Measurements from ENCODE around the gene ATP2C2. TPM values are rescaled to one million over a fixed set of nuclear protein-coding genes. Genes with fewer than 3 reads are reported as not detected.

ATP2C2 gene
- total and polyA plus RNA-seq, 9 of the 15 experiments (the other 6 are each of a cell fraction or from before 2014, with no cell fraction given) = 0.75 TPM; not detected in 8

DNA sequence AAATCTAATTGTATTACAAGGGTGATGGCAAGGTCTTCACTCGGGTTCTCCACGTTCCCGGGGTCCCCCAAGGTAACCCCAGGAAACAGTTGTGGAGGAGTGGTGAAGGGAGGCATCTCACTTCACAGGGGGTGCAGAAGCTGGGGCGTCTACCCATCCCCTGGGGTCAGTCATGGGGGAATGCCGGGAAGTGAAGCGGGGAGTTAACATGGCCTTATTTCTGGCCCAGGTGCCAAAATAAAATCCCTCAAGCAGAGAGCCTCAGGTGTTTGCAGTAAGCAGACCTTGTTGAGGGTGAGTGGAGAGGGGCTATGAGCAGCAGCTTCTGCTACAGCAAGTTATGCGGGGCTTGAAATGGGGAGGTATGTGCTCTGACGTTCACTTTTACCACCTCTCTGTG lies 9.0 kb upstream of the ATP2C2 start:
- CTCF ChIA-PET (ENCODE audit: low intra/inter-chr PET ratio) = interaction anchor here (0.5 kb wide), 1 partner anchor 504 kb away, joined by 3 read pairs; no protein-coding TSS in a partner anchor
- Histone ChIP-seq H4K20me1 (replicated peaks; ENCODE audit: control insufficient read depth, insufficient read depth, low read length) (peaks cover 7% of the 10 kb centered on the region; the same call in 1 of the 2 replicates), H3K9ac (ENCODE audit: insufficient read depth in 1 of 2, low read depth in 2 of 2, low read length in 2 of 2) (no peak overlapping the region), H3K4me2 (ENCODE audit: insufficient read depth, low read length) (no peak overlapping the region), H3K27ac (ENCODE audit: extremely low read depth, low read depth, low read length) (no peak overlapping the region), H3K9me1 (ENCODE audit: control insufficient read depth, insufficient read depth, low read length) (no peaks in the 10 kb centered on the region), H2AFZ (ENCODE audit: low read depth, low read length) (no peak overlapping the region), H3K9me3 (replicated peaks; ENCODE audit: control insufficient read depth, insufficient read depth, low read depth, low read length) (no peaks in the 10 kb centered on the region), H3K36me3 (ENCODE audit: control insufficient read depth, insufficient read depth, low read length) (no peaks in the 10 kb centered on the region), H3K4me3 (no peak overlapping the region), H3K4me1 (replicated peaks in 1 of 2; ENCODE audit: control insufficient read depth in 2 of 2, insufficient read depth in 2 of 2, low read length in 2 of 2) (no peaks in the 10 kb centered on the region), H3K27me3 (ENCODE audit: control insufficient read depth in 2 of 2, insufficient read depth in 2 of 2, low read length in 2 of 2) (peaks cover 53 to 77% of the 10 kb centered on the region in 2 experiments), H3K79me2 (ENCODE audit: control insufficient read depth, insufficient read depth, low read length) (no peaks in the 10 kb centered on the region)
- in situ Hi-C loops (cut with MboI) (no loop called here), intact Hi-C loops (cut with micrococcal nuclease) (no loop called here)
- POLR2A ChIA-PET = no interaction called here
- DNase-seq (ENCODE audit: extremely low read depth in 1 of 4, low spot score in 3 of 4) (no peak), FAIRE-seq (no peak), ATAC-seq (no peak)
- TF ChIP-seq, protein P1, sequence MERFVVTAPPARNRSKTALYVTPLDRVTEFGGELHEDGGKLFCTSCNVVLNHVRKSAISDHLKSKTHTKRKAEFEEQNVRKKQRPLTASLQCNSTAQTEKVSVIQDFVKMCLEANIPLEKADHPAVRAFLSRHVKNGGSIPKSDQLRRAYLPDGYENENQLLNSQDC (CRISPR knock-in tag; IDR thresholded peaks at IDR 0.05) = no peak
- TF ChIP-seq RB1 (IDR thresholded peaks at IDR 0.05; ENCODE audit: low read depth) (no peak), SMARCA4 (IDR thresholded peaks at IDR 0.05) (no peak), BCL6 (CRISPR knock-in tag; IDR thresholded peaks at IDR 0.05) (no peak), BMI1 (IDR thresholded peaks at IDR 0.05; ENCODE audit: low read length) (no peak), ZNF253 (CRISPR knock-in tag; conservative IDR thresholded peaks at IDR 0.05) (no peak), ZNF76 (CRISPR knock-in tag; IDR thresholded peaks at IDR 0.05; ENCODE audit: borderline replicate concordance) (no peak), GABPB2 (CRISPR knock-in tag; conservative IDR thresholded peaks at IDR 0.05) (no peak), TEAD4 (IDR thresholded peaks at IDR 0.05; ENCODE audit: low read length) (no peak), TEAD4 (CRISPR knock-in tag; IDR thresholded peaks at IDR 0.05; ENCODE audit: borderline replicate concordance) (no peak), PTRF (tag; IDR thresholded peaks at IDR 0.05) (no peak), CBFB (CRISPR knock-in tag; IDR thresholded peaks at IDR 0.05) (no peak), CREM (IDR thresholded peaks at IDR 0.05; ENCODE audit: low read depth) (no peak)
- TF ChIP-seq, protein P2, sequence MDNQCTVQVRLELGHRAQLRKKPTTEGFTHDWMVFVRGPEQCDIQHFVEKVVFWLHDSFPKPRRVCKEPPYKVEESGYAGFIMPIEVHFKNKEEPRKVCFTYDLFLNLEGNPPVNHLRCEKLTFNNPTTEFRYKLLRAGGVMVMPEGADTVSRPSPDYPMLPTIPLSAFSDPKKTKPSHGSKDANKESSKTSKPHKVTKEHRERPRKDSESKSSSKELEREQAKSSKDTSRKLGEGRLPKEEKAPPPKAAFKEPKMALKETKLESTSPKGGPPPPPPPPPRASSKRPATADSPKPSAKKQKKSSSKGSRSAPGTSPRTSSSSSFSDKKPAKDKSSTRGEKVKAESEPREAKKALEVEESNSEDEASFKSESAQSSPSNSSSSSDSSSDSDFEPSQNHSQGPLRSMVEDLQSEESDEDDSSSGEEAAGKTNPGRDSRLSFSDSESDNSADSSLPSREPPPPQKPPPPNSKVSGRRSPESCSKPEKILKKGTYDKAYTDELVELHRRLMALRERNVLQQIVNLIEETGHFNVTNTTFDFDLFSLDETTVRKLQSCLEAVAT (IDR thresholded peaks at IDR 0.05) = no peak
- WGBS (ENCODE audit: insufficient coverage, low coverage, missing lambda C conversion rate) = under 1% methylated on average over 8 of the region's 8 CpGs
- no TSS peak for BruUV-seq (replicated peaks)

Data from K562 (cell line).